Endothelial cell of umbilical vein (primary cell): Measurements from ENCODE around the gene TMEM185A.

Experiments used
- CTCF ChIP-seq, 2 donors: IDR thresholded peaks; 1 replicate in 1 of 2; 2 replicates in 1 of 2; pipeline ENCODE4 v1.5.1; 2011; ENCODE audit warnings: low read length in 2 of 2, mild to moderate bottlenecking in 2 of 2, moderate library complexity in 2 of 2, control low read depth in 1 of 2, inconsistent platforms in 1 of 2, low read depth in 1 of 2; ENCODE audit not compliant: insufficient read depth in 1 of 2; ENCODE audit errors: extremely low read depth in 1 of 2
- POLR2A ChIP-seq: IDR thresholded peaks from 2 replicates; pipeline ENCODE4 v1.6.1; 2012; ENCODE audit warnings: low read depth, mild to moderate bottlenecking, control low read depth, low read length

GRCh38 chrX:149639568-149639967, 8.0 kb upstream of the TMEM185A start:
- TF ChIP-seq CTCF (IDR thresholded peaks at IDR 0.05; ENCODE audit: extremely low read depth in 1 of 2, insufficient read depth in 1 of 2, low read depth in 1 of 2, low read length in 2 of 2) (no peak), POLR2A (no peak)
